ENCODE data around the gene NLGN3.

- TF ChIP-seq CTCF (conservative IDR thresholded peaks at IDR 0.05) (no peak), EZH2 (IDR thresholded peaks at IDR 0.05; ENCODE audit: low read depth) (no peak)
These were observed 47.9 kb upstream of the NLGN3 start for GRCh38 chrX:71096760-71097032.
